Stimulated activated CD8-positive, alpha-beta memory T cell treated with anti-CD3 and anti-CD28 coated beads, Interleukin-2, amount 100 ng/mL, for 48 hours (primary cell): ENCODE data around the gene HECTD4.

Experiments
- DNase-seq, 2 donors: peaks; one replicate each; pipeline ENCODE4 v3.0.0-alpha.2; 2020; ENCODE audit warnings: low read depth in 2 of 2

Gene HECTD4

DNA sequence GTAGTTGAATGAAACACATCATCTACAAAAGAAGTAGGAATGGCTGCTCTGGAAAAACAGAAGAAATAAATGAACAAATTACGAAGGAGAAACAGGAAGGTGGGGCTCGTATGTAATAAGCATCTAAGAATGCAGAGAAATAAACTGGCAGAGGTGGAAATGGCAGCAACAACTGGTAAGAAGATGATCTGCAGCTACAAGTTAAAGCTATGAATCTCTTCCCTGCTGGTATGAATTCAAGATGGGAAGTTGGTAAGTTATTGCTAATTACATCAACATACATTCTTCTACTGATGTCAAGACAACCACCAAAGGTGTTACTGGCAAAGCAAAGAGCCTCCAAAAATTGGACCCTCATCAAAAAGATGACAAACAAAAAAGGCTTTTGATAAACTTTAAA is 59.8 kb downstream of the HECTD4 start:
- no peak for DNase-seq

DNA sequence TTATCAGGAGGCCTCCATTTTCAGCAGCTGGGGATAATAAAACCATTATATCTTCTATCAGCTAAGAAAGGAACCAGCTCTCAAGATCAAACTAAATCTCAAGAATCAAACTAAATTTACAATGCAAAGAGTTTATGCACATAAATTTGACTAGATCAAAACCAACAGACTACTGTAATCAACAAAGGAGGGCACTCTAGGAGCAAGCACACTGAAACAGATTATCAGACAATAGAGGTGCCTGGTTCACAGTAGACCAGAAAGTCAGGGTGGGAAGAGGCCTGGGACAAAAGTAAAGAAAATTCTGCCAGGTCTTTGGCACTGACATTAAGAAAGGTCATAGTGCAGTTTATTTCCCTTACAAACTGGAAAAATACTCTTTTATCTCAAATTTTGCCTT is 61.0 kb downstream of the HECTD4 start:
- no peak for DNase-seq

DNA sequence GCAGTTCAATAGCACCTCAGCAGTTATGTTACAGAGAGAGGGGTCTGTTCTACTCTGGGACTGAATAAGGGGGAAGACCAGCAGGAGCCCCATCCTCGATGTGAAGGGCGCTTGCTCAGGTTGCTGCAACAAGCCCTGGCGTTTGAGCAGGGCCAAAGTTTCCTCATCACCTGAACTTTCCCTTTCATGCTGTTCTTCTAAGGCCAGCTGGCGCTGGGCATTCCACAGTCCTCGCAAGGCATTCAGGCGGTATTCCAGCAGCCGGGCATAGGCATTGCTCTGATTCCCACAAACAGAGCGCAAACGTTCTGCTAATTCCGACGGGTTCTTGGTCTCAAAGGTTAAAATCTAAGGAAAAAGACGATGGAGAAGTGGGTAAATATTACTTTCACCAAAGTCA is 62.8 kb downstream of the HECTD4 start:
- no peak for DNase-seq

DNA sequence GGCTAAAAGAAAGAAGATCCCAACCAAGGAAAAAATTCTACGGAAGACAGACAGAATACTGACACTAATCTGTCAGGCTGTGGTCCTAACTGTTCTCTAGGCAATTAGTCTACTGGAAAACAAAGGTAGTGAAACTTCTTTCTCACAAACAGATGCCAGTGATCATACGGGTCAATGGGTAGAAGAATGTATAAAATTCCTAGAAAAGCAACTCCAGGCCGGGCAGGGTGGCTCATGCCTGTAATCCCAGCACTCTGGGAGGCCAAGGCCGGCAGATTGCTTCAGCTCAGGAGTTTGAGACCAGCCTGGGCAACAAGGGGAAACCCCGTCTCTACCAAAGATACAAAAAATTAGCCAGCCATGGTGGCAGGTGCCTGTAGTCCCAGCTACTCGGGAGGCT is 64.8 kb downstream of the HECTD4 start:
- no peak for DNase-seq

DNA sequence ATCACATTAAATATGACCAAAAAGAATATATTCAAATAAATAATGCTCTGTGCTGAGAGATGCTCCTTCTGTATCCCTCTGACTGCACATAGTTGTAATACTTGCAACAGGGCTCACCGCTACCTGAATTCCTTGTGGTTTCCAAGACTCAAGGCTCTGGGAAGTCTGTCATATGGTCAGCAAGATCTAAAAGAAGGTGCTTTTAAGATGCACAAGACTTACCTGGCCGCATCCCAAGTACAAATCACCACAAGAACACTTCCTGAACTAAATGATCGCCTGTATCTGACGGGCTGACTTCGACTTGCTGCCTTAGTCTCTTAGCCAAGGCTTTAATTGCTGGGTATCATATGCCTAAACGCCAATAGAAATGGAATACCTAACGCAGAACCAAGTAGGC is 67.2 kb downstream of the HECTD4 start:
- no peak for DNase-seq

DNA sequence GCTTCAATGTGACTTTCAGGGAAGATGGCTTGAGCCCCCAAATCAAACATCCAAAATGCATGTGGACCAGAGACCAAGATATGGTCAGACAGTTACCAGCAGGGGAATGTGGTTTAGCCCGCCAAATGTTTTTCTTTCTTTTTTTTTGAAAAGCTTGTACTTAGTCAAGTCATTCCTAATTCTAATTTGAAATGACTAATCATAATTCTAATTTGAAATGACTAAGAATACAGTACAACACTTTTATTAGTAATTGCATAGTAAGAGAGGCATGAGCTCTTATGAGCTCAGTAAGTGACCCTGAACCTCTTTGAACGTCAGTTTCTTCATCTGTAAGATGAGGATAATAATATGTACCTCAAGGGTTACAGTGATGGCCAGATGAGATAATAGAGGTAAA is 72.4 kb downstream of the HECTD4 start:
- DNase-seq = no peak

DNA sequence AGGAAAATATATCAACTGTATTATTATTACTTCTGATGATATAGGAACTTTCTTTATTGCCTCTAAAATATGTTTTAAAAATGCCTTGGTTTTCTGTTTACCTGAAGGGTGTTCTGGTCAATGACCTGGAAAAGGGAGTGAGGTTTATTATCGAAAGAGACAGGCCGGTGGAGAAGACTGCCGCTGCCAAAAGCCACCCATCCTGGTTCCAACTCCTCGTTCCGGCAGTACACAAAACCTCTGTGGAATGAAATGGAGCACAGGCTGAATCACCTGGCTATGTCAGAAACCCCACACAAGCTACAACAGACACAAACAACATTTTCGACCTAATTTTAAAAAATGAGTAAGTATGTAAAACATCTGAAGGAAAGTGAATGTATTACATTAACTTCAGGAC is 73.6 kb downstream of the HECTD4 start:
- DNase-seq = no peak

DNA sequence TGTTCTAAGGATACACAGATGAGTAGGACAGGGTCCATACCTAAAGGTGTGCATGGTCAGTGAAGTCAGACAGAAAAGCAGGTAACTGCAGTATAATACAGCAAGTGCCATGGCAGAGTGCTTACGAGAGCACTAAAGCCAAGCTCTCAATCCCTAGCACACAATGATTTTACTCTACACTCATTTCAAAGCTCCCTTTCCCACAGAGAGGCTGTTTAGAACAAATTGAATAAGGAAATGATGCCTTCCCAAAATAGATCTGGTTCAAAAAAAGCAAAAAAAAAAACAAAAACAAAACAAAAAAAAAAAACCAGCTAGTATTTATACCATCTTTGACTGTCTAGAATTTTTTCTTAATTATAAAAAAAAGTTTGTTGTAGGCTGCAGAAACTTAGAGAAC is 74.1 kb downstream of the HECTD4 start:
- no peak for DNase-seq

DNA sequence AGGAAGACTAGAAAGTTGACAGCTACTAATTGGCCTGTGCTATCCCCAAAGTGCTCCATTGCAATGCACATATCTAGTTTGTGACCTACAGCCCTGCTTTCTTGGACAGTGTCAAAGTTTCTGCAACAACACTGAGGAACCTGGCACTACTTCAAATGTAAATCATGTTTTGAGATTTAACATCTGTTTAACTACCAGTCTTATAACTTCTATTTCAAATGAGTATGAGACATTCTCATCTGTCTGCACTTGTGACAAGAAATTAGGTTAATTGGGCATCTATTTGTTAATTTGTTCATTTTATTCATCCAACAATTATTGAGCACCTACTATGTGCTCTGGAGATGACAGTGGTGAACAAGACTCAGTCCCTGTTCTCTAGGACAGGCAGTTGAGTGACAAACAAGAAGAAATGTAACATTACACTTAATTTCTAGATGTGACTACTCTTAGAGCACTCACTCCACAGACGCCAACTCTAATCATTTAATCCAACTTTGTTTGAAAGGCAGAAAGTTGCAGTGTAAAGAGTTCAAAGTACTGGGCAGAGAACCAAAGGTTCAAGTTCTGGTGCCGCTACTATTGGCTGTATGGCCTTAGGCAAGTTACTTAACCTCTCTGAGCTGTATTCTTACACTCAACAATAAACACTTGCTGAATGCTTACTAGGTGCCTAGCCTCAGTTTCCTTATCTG is 74.8 kb downstream of the HECTD4 start:
- DNase-seq = no peak

DNA sequence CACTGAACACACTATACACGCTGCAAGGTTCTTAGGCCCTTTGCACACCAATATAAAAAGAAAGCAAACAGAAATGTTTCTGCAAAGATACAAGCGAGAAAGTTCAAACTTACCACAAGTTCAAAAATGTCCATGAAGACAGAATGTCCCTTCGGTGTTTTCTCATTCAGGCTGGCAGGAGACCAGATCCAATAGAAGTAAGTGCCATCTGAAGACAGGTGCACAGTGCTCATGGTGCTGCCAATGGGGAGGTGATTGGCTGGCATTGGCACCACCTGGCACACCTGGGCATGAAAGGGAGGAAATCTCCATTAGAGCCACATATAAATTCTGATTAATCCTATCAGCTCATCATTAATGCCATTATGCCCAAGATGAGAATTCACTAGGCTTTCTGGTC is 76.3 kb downstream of the HECTD4 start:
- no peak for DNase-seq

DNA sequence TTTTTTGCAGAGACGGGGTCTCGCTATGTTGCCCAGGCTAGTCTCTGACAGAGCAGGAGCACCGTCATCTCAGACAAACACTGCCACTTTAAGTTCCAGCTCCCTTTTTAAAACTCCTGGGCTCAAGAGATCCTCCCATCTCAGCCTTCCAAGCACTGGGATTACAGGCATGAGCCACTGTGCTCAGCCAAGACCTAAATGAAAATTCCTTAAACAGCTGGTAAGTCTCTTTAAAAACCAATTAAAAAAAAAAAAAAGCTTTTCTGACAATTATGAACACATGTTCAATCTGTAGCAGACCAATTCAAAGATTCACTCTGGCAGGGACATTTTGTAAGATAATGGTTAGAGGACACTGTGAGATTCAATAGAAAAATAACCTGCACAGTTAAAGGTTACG is 77.8 kb downstream of the HECTD4 start:
- DNase-seq = no peak

DNA sequence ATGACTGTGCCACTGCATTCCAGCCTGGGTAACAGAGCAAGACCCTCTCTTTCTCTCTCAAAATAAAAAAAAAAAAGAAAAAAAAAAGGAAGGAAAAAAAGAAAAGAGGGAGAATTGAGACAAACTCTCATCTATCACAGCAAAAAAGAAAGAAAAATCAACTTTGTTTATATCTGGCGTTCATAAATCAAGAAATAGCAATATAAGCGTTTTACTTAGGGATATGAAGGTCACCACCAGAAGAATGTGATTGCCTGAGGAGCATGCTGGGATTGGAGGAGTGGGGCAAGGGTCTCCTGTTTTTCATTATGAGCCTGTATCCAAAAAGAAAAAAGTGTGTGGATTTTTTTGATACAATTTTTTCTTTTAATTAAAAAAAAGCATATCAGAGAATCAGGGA is 78.4 kb downstream of the HECTD4 start:
- DNase-seq = no peak

DNA sequence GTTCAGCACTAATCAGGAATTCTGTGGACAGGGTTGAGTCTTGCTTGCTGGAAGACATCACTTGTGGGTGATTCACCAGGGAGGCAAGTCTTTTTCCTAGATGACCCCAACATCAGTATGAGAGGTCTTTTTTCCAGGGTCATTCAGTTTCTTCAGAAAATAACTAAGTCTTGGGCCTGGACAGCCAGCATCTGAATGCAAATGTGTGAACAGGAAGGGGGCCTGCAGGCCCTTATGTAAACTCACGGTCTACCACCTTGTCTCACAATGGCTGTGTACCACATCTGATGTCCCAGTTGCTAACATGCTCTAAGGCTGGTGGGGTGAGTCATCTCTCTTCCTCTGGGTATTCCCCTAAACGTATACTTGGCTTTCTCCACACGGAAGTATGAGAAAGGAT is 79.2 kb downstream of the HECTD4 start:
- DNase-seq = peak; percentile 26 to 28

DNA sequence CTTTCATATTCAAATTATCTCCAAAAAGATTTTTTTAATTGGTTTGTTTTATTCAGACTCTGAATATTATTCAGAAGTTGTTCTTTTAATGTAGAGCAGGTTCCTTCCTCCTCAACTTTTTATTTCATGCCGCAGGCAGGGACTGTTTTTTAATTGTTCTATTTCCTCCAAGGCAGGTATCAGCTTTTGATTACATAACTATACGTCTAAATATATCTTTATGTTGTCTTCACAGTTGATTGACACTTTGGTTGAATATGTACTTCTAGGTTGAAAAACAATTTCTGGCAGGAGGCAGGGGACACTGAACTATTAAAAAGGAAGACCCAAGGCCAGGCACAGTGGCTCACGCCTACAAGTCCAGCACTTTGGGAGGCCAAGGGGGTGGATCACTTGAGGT is 82.5 kb downstream of the HECTD4 start:
- no peak for DNase-seq

DNA sequence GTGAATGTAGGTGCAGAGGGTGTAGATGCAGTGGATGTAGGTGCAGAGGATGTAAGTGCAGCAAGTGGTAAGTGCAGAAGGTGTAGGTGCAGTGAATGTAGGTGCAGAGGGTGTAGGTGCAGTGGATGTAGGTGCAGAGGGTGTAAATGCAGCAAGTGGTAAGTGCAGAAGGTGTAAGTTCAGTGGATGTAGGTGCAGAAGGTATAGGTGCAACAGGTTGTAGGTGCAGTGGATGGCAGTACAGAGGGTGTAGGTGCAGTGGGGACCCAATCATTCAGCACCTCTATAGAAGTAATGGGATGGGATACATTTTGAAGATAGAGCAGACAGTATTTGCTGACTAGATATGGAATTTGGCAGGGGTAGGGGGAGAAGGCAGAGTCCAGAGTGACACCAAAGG is 85.0 kb downstream of the HECTD4 start:
- DNase-seq = no peak

DNA sequence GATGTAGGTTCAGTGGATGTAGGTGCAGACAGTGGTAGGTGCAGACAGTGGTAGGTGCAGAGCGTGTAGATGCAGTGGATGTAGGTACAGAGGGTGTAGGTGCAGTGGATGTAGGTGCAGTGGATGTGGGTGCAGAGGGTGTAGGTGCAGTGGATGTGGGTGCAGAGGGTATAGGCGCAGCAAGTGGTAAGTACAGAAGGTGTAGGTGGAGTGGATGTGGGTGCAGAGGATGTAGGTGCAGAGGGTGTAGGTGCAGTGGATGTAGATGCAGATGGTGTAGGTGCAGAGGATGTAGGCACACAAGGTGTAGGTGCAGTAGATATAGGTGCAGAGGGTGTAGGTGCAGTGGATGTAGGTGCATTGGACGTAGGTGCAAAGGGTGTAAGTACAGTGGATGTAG is 86.0 kb downstream of the HECTD4 start:
- DNase-seq = no peak

DNA sequence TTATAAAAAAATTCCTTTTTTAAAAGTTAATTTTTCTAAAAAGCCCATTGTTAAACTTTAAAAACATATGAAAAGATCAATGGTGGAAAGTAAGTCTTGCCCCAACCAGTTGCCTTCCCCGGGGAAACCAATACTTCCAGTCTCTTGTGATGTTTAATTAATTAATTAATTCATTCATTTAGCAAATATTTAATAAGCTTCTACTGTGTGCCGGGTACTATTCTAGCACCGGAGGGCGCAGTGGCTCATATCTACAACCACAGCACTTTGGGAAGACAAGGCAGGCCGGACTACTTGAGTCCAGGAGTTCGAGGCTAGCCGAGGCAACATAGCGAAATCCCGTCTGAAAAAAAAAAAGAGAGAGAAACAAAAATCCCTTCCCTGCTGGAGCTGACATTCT is 87.4 kb downstream of the HECTD4 start:
- no peak for DNase-seq

DNA sequence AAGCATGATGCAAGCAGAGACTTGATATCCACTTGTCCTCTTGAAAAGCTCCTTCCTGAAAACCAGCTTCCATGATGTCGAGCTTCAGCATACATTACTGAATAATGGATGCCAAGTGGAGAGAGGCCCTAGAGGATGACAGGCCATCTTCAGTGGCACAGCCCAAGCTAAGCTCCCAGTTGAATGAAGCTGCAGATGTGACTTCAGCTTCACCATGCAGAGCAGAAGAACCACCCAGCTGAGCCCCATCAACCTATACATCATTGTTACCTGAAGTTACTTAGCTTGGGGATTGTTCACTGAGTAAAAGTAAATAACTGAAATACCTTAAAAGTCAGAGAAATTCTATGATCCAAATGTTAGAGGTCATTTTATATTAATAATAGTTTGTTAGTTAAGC is 93.6 kb downstream of the HECTD4 start:
- DNase-seq = no peak

DNA sequence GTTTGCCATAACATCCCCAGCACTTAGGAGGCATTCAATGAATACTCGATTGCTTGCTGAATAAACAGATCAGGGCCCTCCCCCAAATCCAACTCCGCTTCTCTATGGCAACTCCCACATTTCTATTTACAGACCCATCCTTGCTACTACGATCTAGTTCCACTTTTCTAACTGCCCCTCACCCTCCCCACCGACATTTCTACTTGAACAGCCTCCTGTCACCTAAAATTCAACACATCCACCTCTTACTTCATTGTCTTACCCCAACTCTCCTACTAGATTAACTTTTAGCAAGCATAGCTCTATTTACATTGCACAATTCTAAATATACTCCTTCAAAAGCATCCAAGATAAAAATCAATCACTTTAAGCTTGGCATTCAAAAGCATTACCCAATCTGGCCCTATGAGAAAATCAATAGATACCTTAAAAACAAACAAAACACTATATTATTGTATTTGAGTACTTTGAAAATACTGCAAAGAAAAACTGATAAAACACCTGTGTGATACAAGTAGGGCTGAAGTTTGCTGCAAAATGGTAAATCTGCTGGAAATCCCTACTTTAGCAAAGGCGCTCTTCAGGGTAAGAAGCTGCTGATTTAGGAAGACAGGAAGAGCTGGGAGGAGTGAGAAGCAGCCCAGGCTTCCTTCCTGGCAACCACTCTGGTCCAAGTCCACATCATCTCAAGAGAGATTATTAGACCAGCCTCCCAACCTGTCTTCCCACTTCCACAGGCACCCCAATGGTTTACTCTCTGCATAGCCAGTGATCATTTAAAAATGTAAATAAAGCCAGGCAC is 96.4 kb downstream of the HECTD4 start:
- no peak for DNase-seq

DNA sequence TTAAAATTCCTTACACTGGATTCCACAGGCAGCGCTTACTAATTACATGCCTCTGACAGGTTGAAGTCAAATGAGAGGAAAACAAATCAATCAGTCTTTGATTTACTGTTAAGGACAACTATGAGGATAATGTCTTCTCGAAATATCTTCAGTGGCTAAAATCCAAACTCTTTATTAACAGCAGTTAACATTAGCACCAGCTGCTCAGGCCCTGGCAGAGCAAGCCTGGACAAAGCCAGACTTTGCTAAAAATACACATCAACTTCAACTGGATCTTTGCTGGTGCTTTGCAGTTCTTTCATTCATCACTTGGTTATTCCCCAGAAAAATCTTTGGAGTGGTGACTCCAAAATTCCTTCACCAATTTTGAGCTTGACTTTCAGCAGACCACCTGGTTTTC is 98.7 kb downstream of the HECTD4 start:
- DNase-seq = no peak

DNA sequence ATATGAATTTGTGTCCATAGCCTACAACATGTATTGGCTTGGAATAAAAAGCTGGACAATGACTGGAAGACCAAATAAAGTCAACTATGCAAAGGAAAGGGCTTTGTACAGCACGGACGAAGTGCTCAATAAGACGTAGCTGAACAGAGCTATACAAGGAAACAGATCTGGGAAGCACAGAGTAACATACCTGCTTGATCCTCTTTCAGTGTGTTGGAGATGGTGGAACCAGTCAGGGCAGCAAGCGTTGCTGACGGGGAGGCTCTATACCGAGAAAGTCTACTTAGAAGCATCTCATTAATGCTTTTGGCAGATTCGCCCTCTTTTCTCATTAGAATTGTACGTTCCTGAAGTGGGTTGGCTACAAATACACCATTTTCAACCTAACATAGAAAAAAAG is 99.3 kb downstream of the HECTD4 start:
- no peak for DNase-seq

DNA sequence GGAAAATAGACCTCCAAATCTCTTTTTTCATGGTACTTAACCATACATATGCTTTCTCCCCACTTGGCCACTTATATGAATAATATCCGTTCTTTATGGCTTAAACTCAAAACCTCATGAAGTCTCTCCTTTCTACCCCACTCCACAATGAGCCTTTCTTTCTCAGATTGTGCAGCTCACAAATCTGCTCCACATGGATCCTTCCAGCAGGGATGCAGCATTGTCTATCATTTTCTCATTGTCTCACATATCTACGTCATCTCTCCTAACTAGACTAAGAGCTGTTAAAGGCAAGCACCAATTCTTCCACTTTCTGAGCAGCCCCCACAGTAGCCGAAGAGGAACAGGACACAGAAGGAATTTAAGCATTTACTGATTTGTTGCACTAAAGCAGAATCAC is 106.4 kb downstream of the HECTD4 start:
- DNase-seq = no peak

DNA sequence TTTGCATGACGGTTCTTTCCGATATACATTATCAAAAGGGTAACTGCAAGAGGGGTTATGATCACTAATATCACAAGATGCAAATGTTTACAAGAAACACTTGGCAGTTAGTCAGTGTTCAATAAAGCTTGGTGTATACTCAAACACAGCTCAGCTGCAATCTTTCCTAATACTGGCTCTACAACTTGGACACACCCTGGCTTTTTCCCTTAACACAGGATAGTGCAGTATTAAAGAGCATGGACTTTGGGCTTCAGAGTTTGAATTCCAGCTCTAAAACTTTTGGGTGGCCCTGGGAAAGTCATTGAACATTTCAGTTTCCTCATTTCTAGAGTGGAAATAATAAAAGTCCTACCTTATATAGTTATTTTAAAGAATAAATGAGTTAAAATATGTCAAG is 107.0 kb downstream of the HECTD4 start:
- DNase-seq = no peak

DNA sequence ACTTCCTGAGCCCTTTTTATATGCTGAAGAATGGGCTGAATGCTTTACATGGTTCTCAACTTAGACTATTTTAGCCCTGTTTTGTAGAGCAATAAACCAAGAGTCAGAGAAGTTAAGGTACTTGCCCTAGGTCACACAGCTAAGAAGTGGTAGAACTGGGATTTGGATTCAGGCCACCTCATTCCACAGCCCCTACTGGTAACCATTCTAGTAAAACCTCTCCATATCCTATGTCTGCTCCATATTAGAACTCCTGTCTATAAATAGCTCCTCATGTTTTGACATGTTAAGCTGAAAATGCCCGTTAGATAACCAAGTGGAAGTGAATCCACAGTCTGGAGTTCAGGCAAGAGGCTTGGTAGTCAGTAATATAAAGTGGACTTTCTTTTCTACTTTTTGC is 111.6 kb downstream of the HECTD4 start:
- DNase-seq = no peak
